Lung microvascular endothelial cell (primary cell): ENCODE data around the gene IRAG1. TPM values are rescaled to one million over a fixed set of nuclear protein-coding genes. Genes with fewer than 3 reads are reported as not detected.

Experiments used
- DNase-seq, 2 donors: peaks; one replicate each; pipeline versions ENCODE4 v3.0.0 to v3.0.0-alpha.2; 2010; ENCODE audit warnings: low read depth in 2 of 2
- total RNA-seq: library from RNA; depleted of rRNA; stranded (reverse); fragments of >200 nt; gene quantifications from 2 replicates; pipeline ENCODE4 v1.2.1, GENCODE V29; 2014

Gene IRAG1
- 0.44 and 0.79 TPM in 2 replicates for total RNA-seq

GRCh38 chr11:10693509-10694081 is at the start of gene IRAG1:
Gene IRAG1, minus strand, starts transcription at chr11:10693755. Its CDS starts 153 bp downstream, at chr11:10693602.
- DNase-seq, result no peak

GRCh38 chr11:10742460-10743208 is 49.1 kb upstream of the IRAG1 start:
- peak; percentile 64 to 80 for DNase-seq

GRCh38 chr11:10735481-10736475 is 42.2 kb upstream of the IRAG1 start:
- peak; percentile 96 to 97 for DNase-seq

- DNase-seq, result no peak
These were observed 37.6 kb upstream of the IRAG1 start for GRCh38 chr11:10731064-10731680.

GRCh38 chr11:10730151-10730550 is 36.6 kb upstream of the IRAG1 start:
- DNase-seq, result no peak

- DNase-seq, result no peak
These were observed 35.4 kb upstream of the IRAG1 start for GRCh38 chr11:10728789-10729472.

GRCh38 chr11:10728154-10728553 is 34.6 kb upstream of the IRAG1 start:
- no peak for DNase-seq

- DNase-seq, result no peak
These were observed 33.7 kb upstream of the IRAG1 start for GRCh38 chr11:10727146-10727851.

GRCh38 chr11:10725907-10726253 is 32.3 kb upstream of the IRAG1 start:
- no peak for DNase-seq

- peak in 1 of 2 donors; percentile 75 for DNase-seq
These were observed 31.8 kb upstream of the IRAG1 start for GRCh38 chr11:10725114-10725906.

GRCh38 chr11:10722307-10722706 is 28.8 kb upstream of the IRAG1 start:
- no peak for DNase-seq

- DNase-seq, result no peak
These were observed 27.4 kb upstream of the IRAG1 start for GRCh38 chr11:10720881-10721376.

GRCh38 chr11:10719616-10720015 is 26.1 kb upstream of the IRAG1 start:
- DNase-seq, result no peak

- no peak for DNase-seq
These were observed 23.1 kb upstream of the IRAG1 start for GRCh38 chr11:10716543-10717259.

GRCh38 chr11:10716122-10716521 is 22.6 kb upstream of the IRAG1 start:
- no peak for DNase-seq

GRCh38 chr11:10715571-10715970 is 22.0 kb upstream of the IRAG1 start:
- DNase-seq, result no peak

GRCh38 chr11:10709299-10710086 is 15.9 kb upstream of the IRAG1 start:
- no peak for DNase-seq

- DNase-seq, result no peak
These were observed 14.6 kb upstream of the IRAG1 start for GRCh38 chr11:10708131-10708530.
